CD8-positive, alpha-beta memory T cell (primary cell): Measurements from ENCODE around the gene PRCC. TPM values are rescaled to one million over a fixed set of nuclear protein-coding genes. Genes with fewer than 3 reads are reported as not detected.

ENCODE experiments used
- CTCF ChIA-PET: fragments of 350-600 bp; sonication (Branson Sonifier 250); formaldehyde crosslinking; loops from one replicate; lab custom pipeline; 2021; ENCODE audit warnings: antibody characterized with exemption; lab: Charles Lee
- POLR2A ChIA-PET: fragments of 350-600 bp; sonication (Branson Sonifier 250); formaldehyde crosslinking; loops from one replicate; lab custom pipeline; 2021; ENCODE audit warnings: antibody characterized with exemption; lab: Charles Lee
- DNase-seq, 5 donors: peaks; one replicate each; pipeline versions ENCODE4 v3.0.0 to v3.0.0-alpha.2; 2020 to 2022; ENCODE audit warnings: mixed read lengths in 1 of 5
- H3K27ac ChIP-seq: one replicate; pipeline ENCODE4 v1.7.0; 2013; ENCODE audit warnings: low read depth, mild to moderate bottlenecking, low read length, moderate library complexity
- H3K27me3 ChIP-seq: 2 replicates; pipeline ENCODE4 v1.7.0; 2013; ENCODE audit warnings: low read length, mild to moderate bottlenecking; ENCODE audit not compliant: insufficient read depth, poor library complexity, severe bottlenecking
- H3K36me3 ChIP-seq: 2 replicates; pipeline ENCODE4 v1.7.0; 2013; ENCODE audit warnings: mild to moderate bottlenecking, low read length, moderate library complexity; ENCODE audit not compliant: insufficient read depth
- H3K4me1 ChIP-seq: 2 replicates; pipeline ENCODE4 v1.7.0; 2013; ENCODE audit warnings: mild to moderate bottlenecking, low read length, moderate library complexity; ENCODE audit not compliant: insufficient read depth
- H3K4me3 ChIP-seq: 2 replicates; pipeline ENCODE4 v1.7.0; 2013; ENCODE audit warnings: mild to moderate bottlenecking, low read length
- H3K9me3 ChIP-seq: 2 replicates; pipeline ENCODE4 v1.7.0; 2013; ENCODE audit warnings: mild to moderate bottlenecking, low read length
- H3K27ac Mint-ChIP-seq, 8 donors: one replicate each; pipeline ENCODE4 v1.8.0; 2020 to 2021; ENCODE audit warnings: mixed read lengths in 8 of 8, mild to moderate bottlenecking in 6 of 8, inconsistent platforms in 3 of 8, moderate library complexity in 3 of 8
- H3K27me3 Mint-ChIP-seq, 2 donors: one replicate each; pipeline ENCODE4 v1.8.0; 2020 to 2021; ENCODE audit warnings: mixed read lengths in 2 of 2, mild to moderate bottlenecking in 1 of 2, moderate library complexity in 1 of 2
- H3K36me3 Mint-ChIP-seq, 3 donors: one replicate each; pipeline ENCODE4 v1.8.0; 2020 to 2021; ENCODE audit warnings: mixed read lengths in 3 of 3, inconsistent platforms in 1 of 3, mild to moderate bottlenecking in 1 of 3
- H3K4me1 Mint-ChIP-seq, 3 donors: one replicate each; pipeline ENCODE4 v1.8.0; 2020 to 2021; ENCODE audit warnings: mixed read lengths in 3 of 3, inconsistent platforms in 1 of 3, mild to moderate bottlenecking in 1 of 3
- H3K4me3 Mint-ChIP-seq, 7 donors: one replicate each; pipeline ENCODE4 v1.8.0; 2020 to 2021; ENCODE audit warnings: mixed read lengths in 7 of 7, mild to moderate bottlenecking in 6 of 7, moderate library complexity in 4 of 7, inconsistent platforms in 2 of 7
- H3K9me3 Mint-ChIP-seq, 5 donors: one replicate each; pipeline ENCODE4 v1.8.0; 2020 to 2022; ENCODE audit warnings: mixed read lengths in 5 of 5, mild to moderate bottlenecking in 3 of 5, moderate library complexity in 2 of 5, inconsistent platforms in 1 of 5
- polyA plus RNA-seq: library from polyadenylated mRNA; unstranded; fragments of 300-500 nt; fragmentation: Illumina TruSeq; gene quantifications from one replicate; pipeline ENCODE4 v1.2.3, GENCODE V29; 2021
- total RNA-seq, 2 experiments: library from RNA; stranded (reverse); gene quantifications; one replicate each; pipeline ENCODE4 v1.2.3, GENCODE V29; 2021

Gene PRCC
- total and polyA plus RNA-seq, 3 experiments from 2014 or later: 45.9 to 111 (median 106) TPM

GRCh38 chr1:156846643-156847042, 79.3 kb downstream of the PRCC start:
- H3K9me3 ChIP-seq: no peaks in the 10 kb centered on the region
- Mint-ChIP-seq H3K27me3 (peaks cover 30 to 50% of the 10 kb centered on the region in 2 donors), H3K36me3 (peaks cover 0 to 6% (median 2%) of the 10 kb centered on the region in 3 donors), H3K27ac (no peak overlapping the region), H3K9me3 (no peaks in the 10 kb centered on the region), H3K4me1 (peaks cover 18 to 42% (median 22%) of the 10 kb centered on the region in 3 donors), H3K4me3 (peak overlapping the region in 1 of 7 donors; percentile 5)
- peaks cover 23% of the 10 kb centered on the region for H3K27me3 ChIP-seq
- H3K4me3 ChIP-seq: no peak overlapping the region
- no peak for DNase-seq
- peaks cover 19% of the 10 kb centered on the region for H3K4me1 ChIP-seq
- POLR2A ChIA-PET: no interaction called here
- no peaks in the 10 kb centered on the region for H3K36me3 ChIP-seq
- CTCF ChIA-PET: interaction anchor here (1.3 to 7.3 kb wide), 3 partner anchors 7 to 33 kb away, joined by 4 to 58 read pairs (median 30); partner anchors contain the start of genes INSRR and NTRK1
- H3K27ac ChIP-seq: no peak overlapping the region

- peaks cover 0 to 2% (median under 1%) of the 10 kb centered on the region in 3 donors for H3K36me3 Mint-ChIP-seq
- Histone ChIP-seq H3K27ac (no peak overlapping the region), H3K4me3 (no peak overlapping the region), H3K36me3 (no peaks in the 10 kb centered on the region), H3K9me3 (no peaks in the 10 kb centered on the region), H3K27me3 (peaks cover 23% of the 10 kb centered on the region), H3K4me1 (peaks cover 19% of the 10 kb centered on the region)
- H3K4me1 Mint-ChIP-seq: peaks cover 18 to 42% (median 22%) of the 10 kb centered on the region in 3 donors
- no peaks in the 10 kb centered on the region for H3K9me3 Mint-ChIP-seq
- DNase-seq: no peak
- peak overlapping the region in 5 of 7 donors; percentile 54 to 85 (median 65) for H3K4me3 Mint-ChIP-seq
- H3K27ac Mint-ChIP-seq: peak overlapping the region in 5 of 8 donors; percentile 33 to 90 (median 64)
- CTCF ChIA-PET: interaction anchor here (0.7 to 7.3 kb wide), 9 partner anchors 9 to 158 kb away, joined by 3 to 58 read pairs (median 6); partner anchors contain the start of genes INSRR, NTRK1 and SH2D2A
- peaks cover 22 to 39% of the 10 kb centered on the region in 2 donors for H3K27me3 Mint-ChIP-seq
- POLR2A ChIA-PET: interaction anchor here (0.6 to 1.5 kb wide), 3 partner anchors 12 to 347 kb away, joined by 4 to 6 read pairs (median 5); no protein-coding TSS in a partner anchor
Measured at GRCh38 chr1:156847591-156848460, 80.5 kb downstream of the PRCC start.

GRCh38 chr1:156848461-156849150, 81.3 kb downstream of the PRCC start:
- Histone ChIP-seq H3K27ac (no peak overlapping the region), H3K36me3 (no peaks in the 10 kb centered on the region), H3K9me3 (no peaks in the 10 kb centered on the region), H3K27me3 (peaks cover 15% of the 10 kb centered on the region), H3K4me1 (peaks cover 19% of the 10 kb centered on the region), H3K4me3 (peak overlapping the region; percentile 60)
- H3K9me3 Mint-ChIP-seq: no peaks in the 10 kb centered on the region
- H3K36me3 Mint-ChIP-seq: no peaks in the 10 kb centered on the region
- peaks cover 18 to 32% of the 10 kb centered on the region in 2 donors for H3K27me3 Mint-ChIP-seq
- H3K27ac Mint-ChIP-seq: peak overlapping the region in 6 of 8 donors; percentile 27 to 94 (median 75)
- ChIA-PET POLR2A (interaction anchor here (0.6 to 1.6 kb wide), 5 partner anchors 9 to 348 kb away, joined by 3 to 6 read pairs (median 4); no protein-coding TSS in a partner anchor), CTCF (interaction anchor here (0.9 to 7.3 kb wide), 8 partner anchors 9 to 159 kb away, joined by 4 to 58 read pairs (median 8); partner anchors contain the start of genes INSRR, NTRK1 and SH2D2A)
- H3K4me1 Mint-ChIP-seq: peaks cover 18 to 42% (median 22%) of the 10 kb centered on the region in 3 donors
- peak overlapping the region in 6 of 7 donors; percentile 54 to 85 (median 64) for H3K4me3 Mint-ChIP-seq
- DNase-seq: peak; percentile 53 to 79 (median 63)

GRCh38 chr1:156849151-156849496, 81.8 kb downstream of the PRCC start:
- H3K4me1 ChIP-seq: peaks cover 19% of the 10 kb centered on the region
- H3K36me3 Mint-ChIP-seq: no peaks in the 10 kb centered on the region
- peaks cover 10% of the 10 kb centered on the region for H3K27me3 ChIP-seq
- CTCF ChIA-PET: interaction anchor here (0.9 to 7.3 kb wide), 7 partner anchors 10 to 159 kb away, joined by 4 to 58 read pairs (median 8); partner anchors contain the start of genes INSRR, NTRK1 and SH2D2A
- peak overlapping the region in 6 of 7 donors; percentile 32 to 85 (median 64) for H3K4me3 Mint-ChIP-seq
- no peak overlapping the region for H3K4me3 ChIP-seq
- H3K9me3 ChIP-seq: no peaks in the 10 kb centered on the region
- no peaks in the 10 kb centered on the region for H3K36me3 ChIP-seq
- POLR2A ChIA-PET: interaction anchor here (1.0 to 1.6 kb wide), 4 partner anchors 9 to 344 kb away, joined by 3 to 5 read pairs (median 4); no protein-coding TSS in a partner anchor
- peaks cover 14 to 27% of the 10 kb centered on the region in 2 donors for H3K27me3 Mint-ChIP-seq
- no peak for DNase-seq
- H3K27ac ChIP-seq: no peak overlapping the region
- no peaks in the 10 kb centered on the region for H3K9me3 Mint-ChIP-seq
- peak overlapping the region in 5 of 8 donors; percentile 27 to 94 (median 79) for H3K27ac Mint-ChIP-seq
- H3K4me1 Mint-ChIP-seq: peaks cover 16 to 38% (median 22%) of the 10 kb centered on the region in 3 donors

Other genes starting within 250 kb of the PRCC start
- 1 to 10 TPM; 4.4 to 4.7 TPM for gene IQGAP3, start 195.0 kb upstream of the PRCC start, total RNA-seq
- gene IQGAP3, start 195.0 kb upstream of the PRCC start, polyA plus RNA-seq: not detected
- gene TTC24, start 187.8 kb upstream of the PRCC start, total RNA-seq: 1 to 10 TPM; 7.3 to 7.4 TPM
- 2.3 TPM for gene TTC24, start 187.8 kb upstream of the PRCC start, polyA plus RNA-seq
- gene NAXE, start 175.8 kb upstream of the PRCC start, total RNA-seq: 10 to 100 TPM; 63.0 to 69.1 TPM
- 113 TPM for gene NAXE, start 175.8 kb upstream of the PRCC start, polyA plus RNA-seq
- gene GPATCH4, start 166.1 kb upstream of the PRCC start, total RNA-seq: 100 to 1,000 TPM; 123 to 131 TPM
- gene GPATCH4, start 166.1 kb upstream of the PRCC start, polyA plus RNA-seq: 58.7 TPM
- gene HAPLN2, start 148.1 kb upstream of the PRCC start, total RNA-seq: not detected
- not detected for gene HAPLN2, start 148.1 kb upstream of the PRCC start, polyA plus RNA-seq
- gene BCAN, start 125.4 kb upstream of the PRCC start, total RNA-seq: not detected
- not detected for gene BCAN, start 125.4 kb upstream of the PRCC start, polyA plus RNA-seq
- gene NES, start 90.1 kb upstream of the PRCC start, total RNA-seq: not detected
- not detected for gene NES, start 90.1 kb upstream of the PRCC start, polyA plus RNA-seq
- under 1 TPM; 0.66 to 0.71 TPM for gene CRABP2, start 62.0 kb upstream of the PRCC start, total RNA-seq
- gene CRABP2, start 62.0 kb upstream of the PRCC start, polyA plus RNA-seq: not detected
- 10 to 100 TPM; 29.6 to 29.7 TPM for gene METTL25B, start 39.1 kb upstream of the PRCC start, total RNA-seq
- 4.2 TPM for gene METTL25B, start 39.1 kb upstream of the PRCC start, polyA plus RNA-seq
- gene ISG20L2, start 38.8 kb upstream of the PRCC start, total RNA-seq: 10 to 100 TPM; 69.4 to 75.9 TPM
- gene ISG20L2, start 38.8 kb upstream of the PRCC start, polyA plus RNA-seq: 25.0 TPM
- gene MRPL24, start 26.4 kb upstream of the PRCC start, total RNA-seq: 100 to 1,000 TPM; 122 to 131 TPM
- gene MRPL24, start 26.4 kb upstream of the PRCC start, polyA plus RNA-seq: 92.2 TPM
- 100 to 1,000 TPM; 297 to 299 TPM for gene HDGF, start 15.9 kb upstream of the PRCC start, total RNA-seq
- 46.0 TPM for gene HDGF, start 15.9 kb upstream of the PRCC start, polyA plus RNA-seq
- gene SH2D2A, start 49.3 kb downstream of the PRCC start, total RNA-seq: 100 to 1,000 TPM; 163 to 170 TPM
- gene SH2D2A, start 49.3 kb downstream of the PRCC start, polyA plus RNA-seq: 62.1 TPM
- gene INSRR, start 91.6 kb downstream of the PRCC start, total RNA-seq: under 1 TPM in 1 of 2 experiments, not detected in 1; 0.07 TPM
- not detected for gene INSRR, start 91.6 kb downstream of the PRCC start, polyA plus RNA-seq
- gene NTRK1, start 93.3 kb downstream of the PRCC start, total RNA-seq: 1 to 10 TPM; 2.9 to 3.0 TPM
- not detected for gene NTRK1, start 93.3 kb downstream of the PRCC start, polyA plus RNA-seq
- not detected for gene PEAR1, start 126.2 kb downstream of the PRCC start, total RNA-seq
- not detected for gene PEAR1, start 126.2 kb downstream of the PRCC start, polyA plus RNA-seq
- not detected for gene LRRC71, start 153.1 kb downstream of the PRCC start, total RNA-seq
- gene LRRC71, start 153.1 kb downstream of the PRCC start, polyA plus RNA-seq: not detected